Measurements from ENCODE around the gene PHLDB1. TPM values are rescaled to one million over a fixed set of nuclear protein-coding genes. Genes with fewer than 3 reads are reported as not detected.

The PHLDB1 gene
- total RNA-seq, 1 donor from 2014 or later: 164 TPM

- Mint-ChIP-seq H3K27ac (ENCODE audit: unreplicated experiment) (peak overlapping the region; percentile 99), H3K27me3 (ENCODE audit: low read depth) (no peaks in the 10 kb centered on the region), H3K4me1 (ENCODE audit: low read depth) (peaks cover 80% of the 10 kb centered on the region), H3K4me3 (ENCODE audit: unreplicated experiment) (peak overlapping the region; percentile 85), H3K9me3 (ENCODE audit: low read depth) (no peaks in the 10 kb centered on the region), H3K36me3 (ENCODE audit: low read depth) (peaks cover 14% of the 10 kb centered on the region)
- TF ChIP-seq, protein P1, sequence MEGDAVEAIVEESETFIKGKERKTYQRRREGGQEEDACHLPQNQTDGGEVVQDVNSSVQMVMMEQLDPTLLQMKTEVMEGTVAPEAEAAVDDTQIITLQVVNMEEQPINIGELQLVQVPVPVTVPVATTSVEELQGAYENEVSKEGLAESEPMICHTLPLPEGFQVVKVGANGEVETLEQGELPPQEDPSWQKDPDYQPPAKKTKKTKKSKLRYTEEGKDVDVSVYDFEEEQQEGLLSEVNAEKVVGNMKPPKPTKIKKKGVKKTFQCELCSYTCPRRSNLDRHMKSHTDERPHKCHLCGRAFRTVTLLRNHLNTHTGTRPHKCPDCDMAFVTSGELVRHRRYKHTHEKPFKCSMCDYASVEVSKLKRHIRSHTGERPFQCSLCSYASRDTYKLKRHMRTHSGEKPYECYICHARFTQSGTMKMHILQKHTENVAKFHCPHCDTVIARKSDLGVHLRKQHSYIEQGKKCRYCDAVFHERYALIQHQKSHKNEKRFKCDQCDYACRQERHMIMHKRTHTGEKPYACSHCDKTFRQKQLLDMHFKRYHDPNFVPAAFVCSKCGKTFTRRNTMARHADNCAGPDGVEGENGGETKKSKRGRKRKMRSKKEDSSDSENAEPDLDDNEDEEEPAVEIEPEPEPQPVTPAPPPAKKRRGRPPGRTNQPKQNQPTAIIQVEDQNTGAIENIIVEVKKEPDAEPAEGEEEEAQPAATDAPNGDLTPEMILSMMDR (IDR thresholded peaks at IDR 0.05): no peak
- peak; percentile 96 for DNase-seq (ENCODE audit: low spot score)
Measured at GRCh38 chr11:118621071-118621783, 13.8 kb downstream of the PHLDB1 start.

GRCh38 chr11:118621784-118622375 is 14.5 kb downstream of the PHLDB1 start:
- TF ChIP-seq, protein P1 (IDR thresholded peaks at IDR 0.05): no peak
- Mint-ChIP-seq H3K27me3 (ENCODE audit: low read depth) (no peaks in the 10 kb centered on the region), H3K9me3 (ENCODE audit: low read depth) (no peaks in the 10 kb centered on the region), H3K4me1 (ENCODE audit: low read depth) (peaks cover 74% of the 10 kb centered on the region), H3K4me3 (ENCODE audit: unreplicated experiment) (peak overlapping the region; percentile 85), H3K27ac (ENCODE audit: unreplicated experiment) (peak overlapping the region; percentile 99), H3K36me3 (ENCODE audit: low read depth) (peaks cover 14% of the 10 kb centered on the region)
- peak; percentile 79 for DNase-seq (ENCODE audit: low spot score)

DNA sequence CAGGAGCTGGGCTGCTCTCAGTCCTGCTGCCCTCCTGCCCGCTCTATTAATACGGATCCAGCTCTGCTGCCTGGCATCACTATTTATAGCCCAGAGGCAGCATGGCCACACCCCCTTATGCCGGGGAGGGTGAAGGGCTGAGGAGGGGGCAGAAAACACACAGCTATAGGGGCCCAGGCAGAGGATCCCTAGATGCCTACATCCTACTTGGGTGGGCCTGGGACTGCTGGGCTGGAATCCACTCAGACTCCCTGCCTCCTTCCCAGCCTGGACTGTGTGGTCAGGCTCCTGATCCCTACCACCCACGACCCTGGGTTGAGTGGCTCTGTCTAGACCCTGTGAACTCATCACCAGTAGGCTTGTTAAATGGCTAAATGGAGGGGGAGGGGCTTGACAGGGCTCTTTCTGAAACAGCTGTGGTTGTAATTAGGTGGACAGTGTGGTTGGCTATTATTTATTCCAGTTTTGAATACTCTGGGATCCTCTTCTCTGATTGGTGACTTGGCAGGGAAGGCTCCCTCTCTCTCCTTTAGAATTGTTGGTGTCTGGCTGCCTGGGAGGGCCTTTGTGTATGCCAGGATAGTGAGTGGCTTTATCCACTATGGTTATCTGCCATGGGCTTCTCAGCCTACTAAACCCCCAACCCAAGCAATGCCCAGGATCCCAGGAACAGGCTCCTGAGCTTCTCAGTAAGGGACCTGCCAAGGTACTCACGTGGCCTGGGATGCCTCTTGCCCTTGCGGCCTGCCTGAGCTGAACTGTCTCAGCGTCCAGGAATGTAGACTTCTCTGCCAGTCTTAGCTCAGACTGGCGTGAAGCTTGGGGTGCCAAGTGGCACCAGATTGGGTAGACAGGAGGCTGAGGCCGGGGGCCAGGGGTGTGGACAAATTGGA is 15.2 kb downstream of the PHLDB1 start:
- H3K9me3 Mint-ChIP-seq (ENCODE audit: low read depth): no peaks in the 10 kb centered on the region
- TF ChIP-seq, protein P1 (IDR thresholded peaks at IDR 0.05): no peak
- DNase-seq (ENCODE audit: low spot score): peak; percentile 79
- no peaks in the 10 kb centered on the region for H3K27me3 Mint-ChIP-seq (ENCODE audit: low read depth)
- peak overlapping the region; percentile 85 for H3K4me3 Mint-ChIP-seq (ENCODE audit: unreplicated experiment)
- H3K36me3 Mint-ChIP-seq (ENCODE audit: low read depth): peaks cover 18% of the 10 kb centered on the region
- H3K4me1 Mint-ChIP-seq (ENCODE audit: low read depth): peaks cover 67% of the 10 kb centered on the region
- H3K27ac Mint-ChIP-seq (ENCODE audit: unreplicated experiment): peak overlapping the region; percentile 99

DNA sequence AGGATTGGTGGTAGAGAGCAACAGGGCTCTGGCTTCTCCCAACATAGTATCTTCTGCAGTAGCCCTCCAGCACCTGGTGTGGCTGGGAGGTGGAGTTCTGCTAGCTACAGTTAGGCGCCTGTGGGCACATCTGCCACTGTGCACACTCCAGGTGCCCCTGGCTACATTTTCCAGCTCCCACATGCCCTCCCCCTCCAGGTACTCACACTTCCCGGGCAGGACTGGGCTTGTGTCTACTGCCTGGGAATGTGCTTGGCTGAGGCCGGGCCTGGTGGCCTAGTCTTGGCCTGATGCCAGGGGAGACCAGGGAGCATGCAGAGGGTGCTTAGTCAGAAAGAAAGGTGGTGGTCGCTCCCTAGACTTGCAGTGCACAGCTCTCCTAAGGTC is 15.8 kb downstream of the PHLDB1 start:
- Mint-ChIP-seq H3K4me3 (ENCODE audit: unreplicated experiment) (peak overlapping the region; percentile 85), H3K36me3 (ENCODE audit: low read depth) (peaks cover 22% of the 10 kb centered on the region), H3K9me3 (ENCODE audit: low read depth) (no peaks in the 10 kb centered on the region), H3K27me3 (ENCODE audit: low read depth) (no peaks in the 10 kb centered on the region), H3K27ac (ENCODE audit: unreplicated experiment) (peak overlapping the region; percentile 99), H3K4me1 (ENCODE audit: low read depth) (peaks cover 63% of the 10 kb centered on the region)
- TF ChIP-seq, protein P1 (IDR thresholded peaks at IDR 0.05): no peak
- DNase-seq (ENCODE audit: low spot score): peak; percentile 91
